Testis (tissue), 2 donors: ENCODE measurements around the gene JCAD.
"Not testable (repeated sequence)": the region's sequence is repeated elsewhere in the genome, so short reads cannot be mapped to it uniquely, and the experiment has no call there.

Source experiments
- POLR2A ChIP-seq: fragments of 450-650 bp; IDR thresholded peaks from one replicate; pipeline ENCODE4 v1.6.1; 2017; ENCODE audit warnings: antibody characterized with exemption, mild to moderate bottlenecking, moderate library complexity
- TF ChIP-seq, protein P1 (sequence below), 3 experiments: fragments of 450-650 bp in 2 of 3; fragments of 200-600 bp in 1 of 3; sonication (generic) in 1 of 3; IDR thresholded peaks; one replicate each; pipeline ENCODE4 v1.5.1; 2016 to 2019; ENCODE audit warnings: antibody characterized with exemption in 3 of 3, mild to moderate bottlenecking in 2 of 3, moderate library complexity in 1 of 3

DNA sequence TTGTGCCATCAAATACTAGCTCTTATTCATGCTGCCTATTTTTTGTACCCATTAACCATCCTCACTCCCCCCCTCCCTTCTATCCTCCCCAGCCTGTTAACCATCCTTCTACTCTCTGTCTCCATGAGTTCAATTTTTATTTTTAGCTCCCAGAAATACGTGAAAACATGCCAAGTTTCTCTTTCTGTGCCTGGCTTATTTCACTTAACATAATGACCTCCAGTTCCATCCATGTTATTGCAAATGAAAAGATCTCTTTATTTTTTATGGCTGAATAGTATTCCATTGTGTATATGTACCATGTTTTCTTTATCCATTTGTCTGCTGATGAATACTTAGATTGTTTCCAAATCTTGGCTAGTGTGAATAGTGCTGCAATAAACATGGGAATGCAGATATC lies 54.3 kb downstream of the JCAD start:
- TF ChIP-seq, protein P1, sequence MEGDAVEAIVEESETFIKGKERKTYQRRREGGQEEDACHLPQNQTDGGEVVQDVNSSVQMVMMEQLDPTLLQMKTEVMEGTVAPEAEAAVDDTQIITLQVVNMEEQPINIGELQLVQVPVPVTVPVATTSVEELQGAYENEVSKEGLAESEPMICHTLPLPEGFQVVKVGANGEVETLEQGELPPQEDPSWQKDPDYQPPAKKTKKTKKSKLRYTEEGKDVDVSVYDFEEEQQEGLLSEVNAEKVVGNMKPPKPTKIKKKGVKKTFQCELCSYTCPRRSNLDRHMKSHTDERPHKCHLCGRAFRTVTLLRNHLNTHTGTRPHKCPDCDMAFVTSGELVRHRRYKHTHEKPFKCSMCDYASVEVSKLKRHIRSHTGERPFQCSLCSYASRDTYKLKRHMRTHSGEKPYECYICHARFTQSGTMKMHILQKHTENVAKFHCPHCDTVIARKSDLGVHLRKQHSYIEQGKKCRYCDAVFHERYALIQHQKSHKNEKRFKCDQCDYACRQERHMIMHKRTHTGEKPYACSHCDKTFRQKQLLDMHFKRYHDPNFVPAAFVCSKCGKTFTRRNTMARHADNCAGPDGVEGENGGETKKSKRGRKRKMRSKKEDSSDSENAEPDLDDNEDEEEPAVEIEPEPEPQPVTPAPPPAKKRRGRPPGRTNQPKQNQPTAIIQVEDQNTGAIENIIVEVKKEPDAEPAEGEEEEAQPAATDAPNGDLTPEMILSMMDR (IDR thresholded peaks at IDR 0.05) = not testable (repeated sequence)
- TF ChIP-seq POLR2A = not testable (repeated sequence)
